HepG2 (cell line): ENCODE data around the gene RIF1. TPM values are rescaled to one million over a fixed set of nuclear protein-coding genes. Genes with fewer than 3 reads are reported as not detected.

Experiments
- ATAC-seq: fragments of 200-7000 bp; cut with Tn5 transposase; 3 replicates; pipeline ENCODE4 v1.9.1; 2020; ENCODE audit warnings: mild to moderate bottlenecking, moderate library complexity
- BruUV-seq: library from RNA; stranded (reverse); fragments of 400-500 nt; replicated peaks from 2 replicates; lab custom pipeline; 2021; lab: Mats Ljungman, UMichigan
- CTCF ChIA-PET: fragments of 300-600 bp; formaldehyde crosslinking; extraction: SDS; loops from one replicate; lab custom pipeline; 2021; ENCODE audit warnings: low total read pairs, inconsistent platforms, low intra/inter-chr PET ratio; lab: Yijun Ruan, JAX
- POLR2A ChIA-PET: fragments of 350-600 bp; sonication (Branson Sonifier 250); formaldehyde crosslinking; loops from one replicate; lab custom pipeline; 2020; ENCODE audit warnings: antibody characterized with exemption, inconsistent platforms; lab: Yijun Ruan, JAX
- DNase-seq: peaks from one replicate; pipeline ENCODE4 v3.0.0-alpha.2; 2015; ENCODE audit warnings: low spot score
- FAIRE-seq: peaks from 3 replicates; lab custom pipeline; 2011; peaks lifted over from hg19 to GRCh38; lab: Jason Lieb, UNC
- H2AFZ ChIP-seq: one replicate; pipeline ENCODE4 v1.6.1; 2011; ENCODE audit warnings: low read length, inconsistent platforms
- H3K27ac ChIP-seq: fragments of 300-600 bp; 3 replicates; pipeline ENCODE4 v1.8.0; 2011; ENCODE audit warnings: mixed run types, mild to moderate bottlenecking, mixed read lengths, low read length, inconsistent platforms; ENCODE audit not compliant: insufficient read depth; ENCODE audit errors: extremely low read length
- H3K27me3 ChIP-seq, 2 experiments: fragments of 200-600 bp in 1 of 2; 2 replicates in 1 of 2; 3 replicates in 1 of 2; pipeline versions ENCODE4 v1.6.0 to v1.8.0; 2011; ENCODE audit warnings: low read length in 2 of 2, mild to moderate bottlenecking in 2 of 2, moderate library complexity in 2 of 2, inconsistent platforms in 1 of 2; ENCODE audit not compliant: insufficient read depth in 2 of 2, control insufficient read depth in 1 of 2
- H3K36me3 ChIP-seq, 2 experiments: fragments of 200-600 bp in 1 of 2; replicated peaks in 1 of 2; 2 replicates in 1 of 2; 3 replicates in 1 of 2; pipeline versions ENCODE4 v1.5.1 to v1.8.0; 2011; ENCODE audit warnings: low read length in 2 of 2, inconsistent platforms in 1 of 2; ENCODE audit not compliant: insufficient read depth in 2 of 2, control insufficient read depth in 1 of 2
- H3K4me1 ChIP-seq: 2 replicates; pipeline ENCODE4 v1.5.1; 2012; ENCODE audit warnings: low read length, inconsistent platforms; ENCODE audit not compliant: insufficient read depth
- H3K4me2 ChIP-seq: 2 replicates; pipeline ENCODE4 v1.6.0; 2011; ENCODE audit warnings: low read depth, low read length, inconsistent platforms
- H3K4me3 ChIP-seq, 3 experiments: fragments of 200-600 bp in 1 of 3; sonication (generic), shearing (Covaris generic) in 1 of 3; replicated peaks in 1 of 3; 2 replicates each; pipeline ENCODE4 v1.5.1; 2011 to 2016; ENCODE audit warnings: low read length in 3 of 3, inconsistent platforms in 2 of 3, low read depth in 2 of 3, mild to moderate bottlenecking in 2 of 3, control low read depth in 1 of 3, mixed read lengths in 1 of 3; ENCODE audit not compliant: insufficient read depth in 1 of 3
- H3K79me2 ChIP-seq: one replicate; pipeline ENCODE4 v1.6.1; 2011; ENCODE audit warnings: low read length, inconsistent platforms; ENCODE audit not compliant: insufficient read depth
- H3K9ac ChIP-seq: 2 replicates; pipeline ENCODE4 v1.6.0; 2011; ENCODE audit warnings: mild to moderate bottlenecking, low read depth, low read length, inconsistent platforms; ENCODE audit not compliant: insufficient read depth
- H3K9me3 ChIP-seq: 2 replicates; pipeline ENCODE4 v1.5.1; 2012; ENCODE audit warnings: mild to moderate bottlenecking, low read length
- H4K20me1 ChIP-seq: 2 replicates; pipeline ENCODE4 v1.6.0; 2011; ENCODE audit warnings: inconsistent platforms, mild to moderate bottlenecking, low read length, moderate library complexity; ENCODE audit not compliant: insufficient read depth
- TBP ChIP-seq: sonication (generic); formaldehyde crosslinking; IDR thresholded peaks from 2 replicates; pipeline ENCODE4 v1.5.0; 2020; ENCODE audit warnings: missing genetic modification reagents
- ZNF318 ChIP-seq: sonication (generic); formaldehyde crosslinking; IDR thresholded peaks from 2 replicates; pipeline ENCODE4 v1.4.0; 2020; ENCODE audit warnings: mild to moderate bottlenecking, missing genetic modification reagents
- ZNF841 ChIP-seq: sonication (generic); formaldehyde crosslinking; IDR thresholded peaks from 2 replicates; pipeline ENCODE4 v1.8.1; 2023; ENCODE audit warnings: missing genetic modification reagents, borderline replicate concordance
- WGBS: methylation state at CpG from one replicate; pipeline ENCODE4 v1.1.6; 2017; ENCODE audit warnings: low lambda C conversion rate; 5-methylcytosine and 5-hydroxymethylcytosine counted together
- in situ Hi-C: cut with HindIII; loops from 2 replicates; pipeline ENCODE4 v1.10.0; 2017; ENCODE audit warnings: low pct_unique_long_range_greater_than_20kb; ENCODE audit not compliant: extremely low pct_ligation_motif_present
- intact Hi-C: fragments of 100-400 bp; cut with micrococcal nuclease; formaldehyde crosslinking; loops from one replicate; pipeline ENCODE4 v1.10.0; 2022; ENCODE audit not compliant: unreplicated experiment
- polyA plus RNA-seq, 8 experiments: library from polyadenylated mRNA; depleted of rRNA in 3 of 8; stranded (reverse) in 7 of 8; unstranded in 1 of 8; fragments of >200 nt; fragmentation: Illumina TruSeq in 4 of 8; extraction: Trizol in 4 of 8; gene quantifications; 2 replicates each; pipeline versions ENCODE4 v1.2.1 to v1.2.3, GENCODE V29; 2011 to 2016; ENCODE audit warnings: low read depth in 4 of 8, missing spikeins in 1 of 8, mixed read lengths in 1 of 8; ENCODE audit not compliant: insufficient read depth in 1 of 8
- total RNA-seq, 5 experiments: library from RNA; depleted of rRNA; stranded (reverse); fragments of >200 nt; fragmentation: Illumina TruSeq; extraction: Trizol; gene quantifications; 2 replicates each; pipeline ENCODE4 v1.2.3, GENCODE V29; 2016; ENCODE audit warnings: low read depth in 1 of 5
- TF ChIP-seq, protein P1 (sequence below): sonication (generic); formaldehyde crosslinking; IDR thresholded peaks from 2 replicates; pipeline ENCODE4 v1.8.0; 2022; ENCODE audit warnings: mild to moderate bottlenecking, missing genetic modification reagents
- TF ChIP-seq, protein P2 (sequence below): sonication (generic); formaldehyde crosslinking; IDR thresholded peaks from 2 replicates; pipeline ENCODE4 v1.5.1; 2020; ENCODE audit warnings: missing genetic modification reagents, mild to moderate bottlenecking, borderline replicate concordance

Gene RIF1
- total and polyA plus RNA-seq, 2 of the 13 experiments (the other 11 are each of a cell fraction or from before 2014, with no cell fraction given), result 12.1 to 73.6 TPM

DNA sequence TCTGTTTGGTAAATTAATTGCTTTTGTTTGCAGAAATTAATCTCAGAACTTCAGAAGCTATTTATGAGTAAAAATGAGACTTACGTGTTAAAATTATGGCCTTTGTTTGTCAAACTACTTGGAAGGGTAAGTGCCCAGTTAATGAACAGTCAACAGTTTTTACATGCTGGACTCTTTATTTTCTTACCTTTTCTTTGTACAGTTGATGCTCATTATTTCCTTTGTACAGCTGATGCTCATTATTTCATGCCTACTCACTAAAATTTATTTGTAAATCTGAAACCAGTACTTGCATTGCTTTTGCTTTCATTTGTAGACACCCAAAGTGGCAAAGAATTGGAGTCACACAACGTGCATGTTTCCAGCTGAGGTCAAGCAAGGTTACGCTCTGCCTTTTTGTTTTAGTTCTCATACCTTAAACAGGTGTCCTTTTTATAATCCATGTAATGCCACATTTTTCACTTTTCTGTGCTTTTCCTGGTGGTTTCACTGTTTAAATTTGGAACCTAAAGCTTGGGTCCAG is 13.3 kb downstream of the RIF1 start:
- in situ Hi-C loops (no loop called here), intact Hi-C loops (no loop called here)
- Histone ChIP-seq H3K27ac (no peak overlapping the region), H4K20me1 (no peaks in the 10 kb centered on the region), H3K4me2 (no peak overlapping the region), H3K4me1 (no peaks in the 10 kb centered on the region), H3K4me3 (no peak overlapping the region), H3K79me2 (peaks cover 17% of the 10 kb centered on the region), H3K27me3 (no peaks in the 10 kb centered on the region), H2AFZ (no peak overlapping the region), H3K36me3 (peaks cover 23 to 79% of the 10 kb centered on the region in 2 experiments), H3K9ac (no peak overlapping the region), H3K9me3 (no peaks in the 10 kb centered on the region)
- ChIA-PET POLR2A (no interaction called here), CTCF (no interaction called here)
- ATAC-seq (no peak), DNase-seq (no peak), FAIRE-seq (no peak)
- TF ChIP-seq, protein P1, sequence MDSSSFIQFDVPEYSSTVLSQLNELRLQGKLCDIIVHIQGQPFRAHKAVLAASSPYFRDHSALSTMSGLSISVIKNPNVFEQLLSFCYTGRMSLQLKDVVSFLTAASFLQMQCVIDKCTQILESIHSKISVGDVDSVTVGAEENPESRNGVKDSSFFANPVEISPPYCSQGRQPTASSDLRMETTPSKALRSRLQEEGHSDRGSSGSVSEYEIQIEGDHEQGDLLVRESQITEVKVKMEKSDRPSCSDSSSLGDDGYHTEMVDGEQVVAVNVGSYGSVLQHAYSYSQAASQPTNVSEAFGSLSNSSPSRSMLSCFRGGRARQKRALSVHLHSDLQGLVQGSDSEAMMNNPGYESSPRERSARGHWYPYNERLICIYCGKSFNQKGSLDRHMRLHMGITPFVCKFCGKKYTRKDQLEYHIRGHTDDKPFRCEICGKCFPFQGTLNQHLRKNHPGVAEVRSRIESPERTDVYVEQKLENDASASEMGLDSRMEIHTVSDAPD (CRISPR knock-in tag), result no peak
- TF ChIP-seq, protein P2, sequence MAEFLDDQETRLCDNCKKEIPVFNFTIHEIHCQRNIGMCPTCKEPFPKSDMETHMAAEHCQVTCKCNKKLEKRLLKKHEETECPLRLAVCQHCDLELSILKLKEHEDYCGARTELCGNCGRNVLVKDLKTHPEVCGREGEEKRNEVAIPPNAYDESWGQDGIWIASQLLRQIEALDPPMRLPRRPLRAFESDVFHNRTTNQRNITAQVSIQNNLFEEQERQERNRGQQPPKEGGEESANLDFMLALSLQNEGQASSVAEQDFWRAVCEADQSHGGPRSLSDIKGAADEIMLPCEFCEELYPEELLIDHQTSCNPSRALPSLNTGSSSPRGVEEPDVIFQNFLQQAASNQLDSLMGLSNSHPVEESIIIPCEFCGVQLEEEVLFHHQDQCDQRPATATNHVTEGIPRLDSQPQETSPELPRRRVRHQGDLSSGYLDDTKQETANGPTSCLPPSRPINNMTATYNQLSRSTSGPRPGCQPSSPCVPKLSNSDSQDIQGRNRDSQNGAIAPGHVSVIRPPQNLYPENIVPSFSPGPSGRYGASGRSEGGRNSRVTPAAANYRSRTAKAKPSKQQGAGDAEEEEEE (CRISPR knock-in tag), result no peak
- TF ChIP-seq ZNF318 (CRISPR knock-in tag) (no peak), ZNF841 (CRISPR knock-in tag) (no peak), TBP (CRISPR knock-in tag) (no peak)
- WGBS, result 96% methylated on average over 3 of the region's 3 CpGs
- no TSS peak for BruUV-seq
